Hepatic stellate cell (primary cell): Measurements from ENCODE around the gene BSCL2.
"Not testable (repeated sequence)": the region's sequence is repeated elsewhere in the genome, so short reads cannot be mapped to it uniquely, and the experiment has no call there.

Experiments
- DNase-seq: peaks from one replicate; pipeline ENCODE4 v3.0.0; 2011; ENCODE audit warnings: low spot score

The BSCL2 gene

DNA sequence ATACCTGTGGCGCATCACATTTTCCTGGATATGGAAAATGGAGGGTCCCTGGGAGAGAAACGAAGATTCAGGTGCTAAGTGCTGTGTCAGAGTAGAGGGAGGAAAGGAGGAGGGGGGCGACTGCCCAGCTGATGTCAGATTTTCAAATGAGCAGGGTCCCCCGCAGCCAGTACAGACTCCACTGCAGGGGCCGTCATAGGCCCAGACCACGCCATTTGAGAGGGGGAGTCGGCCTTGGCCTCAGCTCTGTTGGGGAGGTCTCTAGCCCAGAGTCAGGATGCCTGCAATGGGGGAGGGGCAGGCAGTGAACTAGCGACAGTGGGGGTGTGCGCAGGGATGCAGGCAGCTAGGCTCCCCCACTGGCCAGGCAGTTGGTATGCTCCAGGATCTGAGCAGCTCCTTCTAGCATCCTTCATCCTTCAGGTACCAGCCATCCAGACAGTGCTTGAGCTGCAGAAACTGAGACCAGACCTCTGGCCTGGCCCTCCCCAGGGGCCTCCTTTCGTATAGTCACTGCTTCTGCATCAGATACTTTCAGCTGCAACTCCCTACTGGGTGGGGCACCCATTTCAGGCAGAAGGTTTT, at the start of gene BSCL2, which contains the start of gene GNG3:
Gene BSCL2 (minus strand): TSS at position 148 of the 585 bp plus-strand sequence. CDS start 229 bp downstream, outside the sequence.
Gene GNG3 (plus strand): TSS at position 400 of the 585 bp plus-strand sequence. CDS start 620 bp downstream, outside the sequence.
- no peak for DNase-seq

DNA sequence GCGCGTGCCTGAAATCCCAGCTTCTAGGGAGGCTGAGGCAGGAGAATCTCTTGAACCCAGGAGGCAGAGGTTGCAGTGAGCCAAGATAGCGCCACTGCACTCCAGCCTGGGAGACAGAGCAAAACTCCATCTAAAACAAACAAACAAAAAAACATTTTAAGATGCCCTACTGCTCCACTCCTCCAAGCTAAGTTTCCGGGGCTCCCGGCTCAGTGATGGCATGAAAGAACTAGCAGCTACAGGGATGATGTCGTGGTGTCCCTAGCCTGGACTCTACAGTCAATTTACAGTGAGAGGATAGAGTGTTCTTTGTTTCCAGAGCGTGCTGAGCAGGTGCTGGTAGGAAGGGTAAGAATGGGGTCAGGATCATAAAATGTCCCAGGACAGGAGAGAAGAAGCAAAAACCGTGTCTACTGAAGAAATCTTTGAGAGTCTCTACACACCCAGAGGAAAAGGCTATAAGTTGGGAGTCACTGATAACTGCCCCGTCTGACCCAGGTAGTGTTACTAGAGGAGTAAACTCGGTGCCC, 47.9 kb upstream of the BSCL2 start:
- no peak for DNase-seq

DNA sequence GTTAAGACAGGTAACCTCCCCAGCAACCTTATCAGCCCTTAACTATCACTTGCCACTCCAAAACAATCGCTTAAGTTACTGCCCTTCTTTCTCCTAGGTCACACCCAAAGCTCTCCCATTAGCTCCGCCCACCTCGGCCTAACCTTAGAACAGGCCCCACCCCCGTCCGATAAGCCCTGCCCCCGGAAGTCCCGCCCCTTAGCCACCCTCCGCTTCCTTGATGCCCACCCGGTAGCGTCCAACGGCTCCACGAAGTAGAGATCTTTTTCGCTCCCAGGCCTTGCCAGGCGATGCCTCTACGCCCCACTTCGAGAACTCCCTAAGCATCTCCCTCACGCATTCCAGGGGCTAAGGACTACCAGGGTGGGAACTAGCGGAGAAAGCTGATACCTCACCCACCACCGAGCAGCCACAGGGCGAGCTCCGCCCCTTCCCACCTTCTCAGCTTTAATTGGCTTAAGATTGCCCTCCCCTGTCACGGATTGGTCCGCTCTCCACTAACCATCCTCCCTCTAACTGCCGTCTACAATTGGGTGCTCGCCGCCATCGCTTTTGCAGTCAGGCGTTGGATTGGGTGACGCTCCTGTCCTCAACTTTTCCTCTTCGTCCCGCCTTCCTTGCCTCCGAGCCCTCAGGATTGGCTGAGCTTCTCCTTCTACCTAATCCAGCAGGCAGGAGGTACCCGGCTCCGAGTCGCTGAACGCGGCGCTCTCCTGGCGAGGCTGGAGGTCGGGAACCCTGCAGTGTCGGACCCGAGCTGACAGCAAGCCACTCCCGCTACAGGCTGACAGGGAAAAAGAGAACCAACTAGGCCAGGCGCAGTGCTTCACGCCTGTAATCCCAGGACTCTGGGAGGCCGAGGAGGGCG, 46.7 kb upstream of the BSCL2 start, which contains the start of gene ZBTB3:
Gene ZBTB3 (minus strand): TSS at position 425 of the 868 bp plus-strand sequence. CDS start 496 bp downstream, outside the sequence.
- DNase-seq = peak; percentile 98

GRCh38 chr11:62752994-62753735, 45.9 kb upstream of the BSCL2 start:
- no peak for DNase-seq

GRCh38 chr11:62752177-62752785, 45.1 kb upstream of the BSCL2 start:
- DNase-seq = no peak

GRCh38 chr11:62749931-62750330, 42.7 kb upstream of the BSCL2 start:
- DNase-seq = not testable (repeated sequence)

DNA sequence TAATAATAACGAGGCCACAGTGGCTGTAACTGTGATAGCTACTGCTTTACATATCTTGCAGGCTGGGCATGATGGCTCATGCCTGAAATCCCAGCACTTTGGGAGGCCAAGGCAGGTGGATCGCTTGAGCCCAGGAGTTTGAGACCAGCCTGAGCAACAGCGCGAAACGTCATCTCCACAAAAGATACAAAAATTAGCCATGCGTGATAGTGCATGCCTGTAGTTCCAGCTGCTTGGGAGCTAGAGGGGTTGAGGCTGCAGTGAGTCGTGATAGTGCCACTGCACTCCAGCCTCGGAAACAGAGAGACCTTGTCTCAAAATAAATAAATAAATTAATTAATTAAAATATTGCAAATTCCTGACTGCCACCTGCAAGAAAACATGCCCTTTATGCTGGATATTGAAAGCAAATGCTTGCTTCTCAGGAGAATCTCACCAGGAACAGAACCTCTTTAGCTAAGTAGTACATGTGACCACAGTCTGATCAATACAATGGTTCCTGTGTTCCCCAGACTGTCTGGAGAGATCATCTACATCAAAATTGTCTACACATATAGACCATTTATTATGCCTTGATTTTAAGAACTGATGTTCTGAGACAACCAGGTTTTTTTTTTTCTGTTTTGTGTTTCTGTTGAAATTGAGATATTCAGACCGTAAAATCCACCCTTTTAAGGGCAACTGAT, 40.4 kb upstream of the BSCL2 start:
- DNase-seq = no peak

- no peak for DNase-seq
Measured at GRCh38 chr11:62737196-62737595, 30.0 kb upstream of the BSCL2 start.

GRCh38 chr11:62732830-62733229, 25.6 kb upstream of the BSCL2 start:
- no peak for DNase-seq

DNA sequence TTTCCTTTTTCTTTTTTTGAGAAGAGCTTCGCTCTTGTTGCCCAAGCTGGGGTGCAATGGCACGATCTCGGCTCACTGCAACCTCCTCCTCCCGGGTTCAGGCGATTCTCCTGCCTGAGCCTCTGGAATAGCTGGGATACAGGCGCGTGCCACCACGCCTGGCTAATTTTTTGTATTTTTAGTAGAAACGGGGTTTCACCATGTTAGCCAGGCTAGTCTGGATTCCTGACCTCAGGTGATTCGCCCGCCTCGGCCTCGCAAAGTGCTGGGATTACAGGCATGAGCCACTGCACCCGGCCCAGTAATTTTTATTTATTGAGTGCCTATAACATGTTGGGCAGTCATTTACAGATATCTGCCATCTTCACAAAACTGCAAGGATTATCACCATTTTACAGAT, 22.9 kb upstream of the BSCL2 start:
- not testable (repeated sequence) for DNase-seq

DNA sequence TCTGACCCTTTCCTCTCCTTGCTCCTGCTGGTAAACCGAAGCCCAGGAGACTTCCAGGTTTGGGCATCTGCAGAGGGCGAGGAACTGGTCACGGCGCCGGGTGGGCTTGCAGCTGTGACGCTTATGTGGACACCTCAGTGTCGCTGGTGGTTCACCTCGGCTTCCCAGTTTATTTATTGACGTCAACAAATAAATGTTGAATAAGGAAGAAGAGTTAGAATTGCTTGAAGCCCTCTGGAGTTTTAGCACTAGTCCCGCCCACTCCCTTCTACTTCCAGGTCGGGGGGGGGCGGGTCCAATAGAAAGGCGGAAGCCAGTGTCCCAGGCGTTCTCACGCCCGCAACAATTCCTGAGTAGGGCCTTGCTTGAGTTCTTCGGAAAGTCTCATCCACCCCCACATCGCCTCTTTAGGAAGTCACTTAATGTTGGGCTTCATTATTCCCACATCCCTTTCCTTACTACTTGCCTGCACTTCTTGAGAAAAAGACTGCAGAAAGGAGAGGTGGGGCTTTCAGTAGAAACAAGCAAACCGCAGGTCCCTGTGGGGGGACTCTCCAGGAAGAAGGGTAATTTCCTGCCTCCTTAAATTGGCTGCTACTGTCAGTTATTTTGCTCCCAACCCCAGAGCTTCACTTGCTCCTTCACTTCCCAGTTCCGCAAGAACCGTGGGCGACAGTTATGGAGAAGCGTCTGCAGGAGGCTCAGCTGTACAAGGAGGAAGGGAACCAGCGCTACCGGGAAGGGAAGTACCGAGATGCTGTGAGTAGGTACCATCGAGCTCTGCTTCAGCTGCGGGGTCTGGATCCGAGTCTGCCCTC, 21.2 kb upstream of the BSCL2 start, which contains the start of gene TTC9C:
Gene TTC9C (plus strand): TSS at position 316 of the 818 bp plus-strand sequence. CDS start 363 bp downstream, at position 679.
- peak; percentile 85 for DNase-seq

DNA sequence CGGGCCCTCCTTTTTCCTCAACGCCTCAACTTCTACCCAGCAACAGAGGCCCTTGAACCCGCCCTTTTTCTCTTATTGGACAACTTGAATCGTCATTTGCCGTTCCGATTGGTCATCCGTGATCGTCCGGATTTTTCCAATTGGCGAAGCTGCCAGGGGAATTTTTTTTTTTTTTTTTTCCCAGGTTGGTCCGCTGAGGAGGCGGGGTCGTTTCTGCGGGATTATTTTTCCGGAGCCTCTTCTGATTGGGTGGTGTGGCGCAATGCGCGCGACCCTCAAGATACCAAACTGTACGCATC, 20.6 kb upstream of the BSCL2 start:
- peak; percentile 92 for DNase-seq

GRCh38 chr11:62727165-62727871, 20.1 kb upstream of the BSCL2 start, which contains the start of gene HNRNPUL2:
HNRNPUL2 (minus strand) TSS chr11:62727457; CDS start chr11:62727156, 301 bp downstream.
- peak; percentile 99 for DNase-seq

- DNase-seq = no peak
Measured at GRCh38 chr11:62726915-62727164, 19.6 kb upstream of the BSCL2 start.

DNA sequence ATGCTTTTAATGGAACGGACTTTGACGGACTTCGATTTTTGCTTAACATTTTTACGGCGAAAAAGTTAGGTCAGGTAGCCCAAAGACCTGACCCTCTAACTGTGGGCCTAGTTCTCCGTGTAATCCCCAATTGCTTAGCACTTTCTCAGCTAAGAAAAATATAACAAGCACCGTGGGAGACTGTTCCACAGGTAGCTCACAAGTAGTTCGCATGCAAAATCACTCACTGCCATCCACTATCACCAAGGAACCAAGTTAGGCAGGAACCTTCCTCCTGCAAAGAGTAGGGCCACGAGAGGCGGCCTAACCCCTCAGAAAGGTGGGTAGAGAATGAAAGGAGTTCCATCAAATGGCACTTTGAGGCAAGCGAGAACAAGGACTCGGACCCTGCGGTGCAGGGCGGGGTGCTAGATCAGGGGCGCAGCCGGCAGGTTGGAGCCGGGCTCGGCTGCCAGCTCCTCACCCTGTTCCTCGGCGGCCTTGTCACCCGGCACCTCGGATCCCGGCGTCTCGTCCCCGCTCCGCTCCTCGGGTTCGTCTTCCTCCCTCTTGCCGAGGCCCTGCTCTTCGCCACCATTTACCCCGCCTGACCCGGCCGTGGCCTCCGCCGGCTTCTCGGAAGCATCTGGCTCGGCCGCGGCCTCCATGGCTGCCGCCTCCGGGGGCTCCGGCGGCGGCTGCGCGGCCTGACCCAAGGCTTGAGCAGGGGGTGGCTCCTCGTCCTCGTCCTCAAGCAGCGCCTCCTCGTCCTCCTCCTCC, 19.1 kb upstream of the BSCL2 start:
- DNase-seq = no peak

DNA sequence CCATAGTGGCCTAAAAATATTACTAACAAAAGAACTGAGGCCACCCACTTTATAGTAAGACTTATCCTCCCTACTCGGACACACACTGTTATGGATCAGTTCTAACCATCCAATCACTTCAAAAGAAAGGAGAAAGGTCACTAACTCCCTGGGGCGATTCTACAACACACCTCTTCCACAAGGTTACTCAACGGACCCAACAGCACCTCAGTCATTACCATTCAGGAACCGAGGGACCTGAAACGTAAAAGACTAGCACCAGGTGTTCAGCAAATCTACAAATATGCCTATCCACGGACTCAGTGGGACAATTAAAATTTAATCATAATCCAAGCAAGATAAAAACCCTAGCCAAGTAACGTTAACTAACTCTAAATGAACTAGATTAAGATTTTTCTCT, 18.4 kb upstream of the BSCL2 start:
- no peak for DNase-seq

DNA sequence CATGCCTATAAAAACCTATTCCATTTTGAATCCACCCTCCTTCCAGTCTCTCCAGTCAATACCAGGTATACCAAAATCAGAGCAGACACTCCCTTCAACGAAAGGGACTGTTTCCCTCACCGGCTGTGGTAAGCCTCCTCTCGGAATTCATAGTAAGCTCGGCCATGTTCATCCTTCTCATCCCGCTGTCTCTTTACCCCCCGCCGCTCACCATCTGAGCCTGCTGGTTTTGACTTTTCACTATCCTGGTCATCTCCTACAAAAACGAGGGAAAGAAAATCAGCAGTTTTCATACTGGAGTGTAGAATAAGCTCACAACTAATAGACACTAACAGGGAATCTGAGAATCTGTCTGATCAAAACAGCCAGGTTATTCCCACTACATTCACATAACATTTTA, 16.9 kb upstream of the BSCL2 start:
- no peak for DNase-seq

DNA sequence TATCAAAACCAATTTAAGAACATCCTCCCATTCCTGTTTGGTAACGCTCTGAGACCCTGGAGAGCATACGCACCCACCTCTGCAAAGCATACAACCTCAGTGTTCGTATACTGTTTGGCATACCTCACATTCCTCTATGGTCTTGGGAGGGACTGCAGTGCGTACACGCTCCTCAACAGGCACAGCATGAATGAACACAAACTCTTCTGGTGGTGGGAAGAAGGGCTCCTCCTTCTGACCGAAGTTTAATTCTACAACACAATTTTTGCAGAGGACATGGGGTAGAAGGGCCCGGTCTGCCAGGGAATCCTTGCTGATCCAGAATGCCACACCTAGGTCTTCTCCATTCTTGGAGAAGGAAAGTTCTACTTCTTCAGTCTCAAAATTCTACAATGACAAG, 14.8 kb upstream of the BSCL2 start:
- DNase-seq = peak; percentile 19
